HS-27A (cell line): ENCODE data around the gene RPS10.

Source experiments
- DNase-seq: peaks from one replicate; pipeline ENCODE4 v3.0.0-alpha.2; 2012; ENCODE audit warnings: low read depth, missing footprints

Gene RPS10

GRCh38 chr6:34370361-34370760 lies 55.5 kb downstream of the RPS10 start:
- no peak for DNase-seq

DNA sequence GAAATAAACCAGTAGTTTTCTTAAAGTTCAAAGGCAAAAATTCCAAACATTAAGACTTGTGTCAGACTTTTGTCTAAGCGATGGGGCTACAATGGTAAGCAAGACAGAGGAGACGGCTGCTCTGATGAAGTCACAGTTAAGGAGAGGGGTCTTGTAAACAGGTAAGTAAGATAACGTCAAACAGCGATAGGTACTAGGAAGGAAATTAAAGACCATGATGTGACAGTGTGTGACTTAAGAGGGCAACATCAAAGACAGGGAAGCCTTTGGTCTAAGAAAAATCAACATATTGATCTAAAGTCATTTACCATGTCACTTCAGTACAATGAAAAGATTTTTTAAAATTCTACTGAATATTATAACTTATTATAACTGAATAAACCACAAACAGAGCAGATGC lies 56.5 kb downstream of the RPS10 start:
- no peak for DNase-seq
